OCI-M2 (cell line): ENCODE measurements around the gene FBLN1.

Experiments
- DNase-seq: peaks from one replicate; lab custom pipeline; 2025; ENCODE audit not compliant: unreplicated experiment; lab: John Stamatoyannopoulos, UW

FBLN1 gene

DNA sequence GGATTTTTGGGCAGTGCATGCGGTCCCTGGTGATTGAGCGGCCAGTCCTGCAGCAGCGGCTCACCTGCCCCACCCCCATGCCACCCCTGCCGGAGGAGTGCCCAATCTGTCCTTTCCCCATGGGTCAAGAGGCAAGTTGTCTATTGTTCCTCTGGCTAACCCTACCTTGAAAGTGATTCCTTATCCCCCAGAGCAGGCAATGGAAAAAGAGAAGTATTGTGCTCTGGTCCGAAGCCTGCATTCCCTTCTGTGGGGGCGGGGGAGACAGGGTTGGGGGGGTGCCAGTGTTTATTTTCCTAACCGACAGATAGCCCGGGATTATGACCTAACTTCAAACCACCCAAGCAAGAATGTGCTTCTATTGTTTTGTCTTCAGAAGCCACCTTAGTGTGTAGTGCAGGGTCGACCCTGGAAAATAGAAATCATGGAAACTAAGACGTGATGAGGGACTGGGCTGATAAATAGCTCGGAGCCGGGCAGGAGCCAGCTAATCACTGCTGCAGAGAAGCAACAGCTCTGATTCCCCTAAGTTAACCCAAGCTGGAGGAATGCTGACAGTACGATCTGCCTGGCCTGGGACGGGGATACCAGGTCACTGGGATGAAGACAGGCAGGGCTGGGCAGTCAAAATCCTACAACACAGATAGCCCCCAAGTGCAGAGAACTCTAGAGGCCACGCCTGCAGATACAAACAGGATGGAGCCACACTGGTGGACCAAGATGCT is 130.3 kb downstream of the FBLN1 start:
- DNase-seq = no peak

DNA sequence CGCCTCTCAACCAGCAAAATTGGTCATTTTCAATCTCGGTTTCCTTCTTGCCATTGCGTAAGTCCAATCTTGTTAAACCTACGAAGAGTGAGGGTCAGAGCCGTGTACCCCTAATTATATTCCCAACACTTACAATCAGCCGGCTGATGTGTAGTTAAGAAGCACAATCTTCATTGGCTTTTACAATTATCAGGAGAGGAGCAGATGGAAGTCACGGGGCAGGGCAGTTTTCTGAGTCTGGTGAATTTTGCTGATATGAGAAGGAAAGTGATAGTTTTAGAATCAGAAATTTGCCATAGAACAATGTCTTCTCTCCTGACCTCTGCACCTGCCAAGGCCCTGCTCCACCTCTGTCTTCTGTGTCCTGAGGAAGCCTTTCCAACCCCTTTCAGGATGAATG is 134.0 kb downstream of the FBLN1 start:
- no peak for DNase-seq

DNA sequence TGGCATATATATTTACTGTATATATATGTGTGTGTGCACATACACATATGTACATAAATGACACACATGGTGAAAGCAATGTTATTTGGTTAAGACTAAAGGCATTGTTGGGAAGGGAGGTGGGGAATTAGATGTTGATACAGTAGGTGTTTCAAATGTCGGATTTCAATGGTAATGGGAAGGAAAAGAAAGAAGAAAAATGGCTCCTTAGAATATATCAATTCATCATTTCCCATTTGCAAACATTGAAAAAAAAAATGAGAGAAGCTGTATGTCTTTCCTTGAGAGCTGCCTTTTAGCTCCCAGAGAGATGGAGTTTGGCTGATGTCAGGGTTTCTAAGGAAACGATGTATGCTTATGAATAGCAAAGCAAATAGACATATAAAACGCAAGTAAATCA is 135.5 kb downstream of the FBLN1 start:
- DNase-seq = no peak

DNA sequence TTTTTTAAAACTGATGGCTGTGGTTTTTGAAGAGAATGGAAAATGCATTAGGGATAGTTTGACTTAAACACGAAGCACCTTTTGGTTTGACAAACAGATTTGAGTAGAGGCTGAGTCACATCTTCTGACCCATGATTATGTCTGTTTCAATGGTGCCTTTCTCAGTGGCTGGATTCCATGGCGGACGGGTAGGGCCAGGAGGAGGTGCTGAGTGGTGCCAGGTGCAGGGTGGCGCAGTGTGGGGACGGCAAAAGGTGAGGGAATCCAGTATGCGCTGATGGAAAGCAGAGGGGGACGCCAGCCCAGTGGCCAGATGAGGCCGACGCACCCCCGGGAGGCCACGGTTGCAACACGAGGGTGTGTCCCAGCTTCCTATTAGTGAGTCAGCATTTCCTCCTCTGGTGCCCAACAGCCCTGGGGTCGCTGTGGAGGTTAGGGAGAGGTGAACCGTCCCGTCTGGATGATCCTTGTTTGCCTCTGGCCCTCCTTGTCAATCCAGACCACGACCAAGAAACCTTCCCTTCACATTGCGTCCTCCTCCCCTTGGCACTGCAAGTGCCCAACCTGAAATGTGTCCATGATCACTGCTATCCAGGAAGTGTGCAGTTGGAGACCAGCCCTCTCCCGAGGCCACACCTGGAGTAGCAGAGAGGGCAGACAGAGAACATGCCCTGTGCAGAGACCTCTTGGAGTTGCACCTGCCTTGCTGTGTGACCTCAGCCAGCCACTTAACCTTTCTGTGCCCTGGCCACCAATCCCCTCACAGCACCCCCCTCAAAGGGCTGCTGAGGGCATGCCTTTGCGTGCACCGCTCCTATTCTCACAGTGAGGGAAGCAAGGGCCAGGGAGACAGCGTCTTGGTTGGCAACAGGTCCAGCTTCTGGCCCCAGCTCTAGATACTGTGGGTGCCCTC is 136.4 kb downstream of the FBLN1 start:
- no peak for DNase-seq

DNA sequence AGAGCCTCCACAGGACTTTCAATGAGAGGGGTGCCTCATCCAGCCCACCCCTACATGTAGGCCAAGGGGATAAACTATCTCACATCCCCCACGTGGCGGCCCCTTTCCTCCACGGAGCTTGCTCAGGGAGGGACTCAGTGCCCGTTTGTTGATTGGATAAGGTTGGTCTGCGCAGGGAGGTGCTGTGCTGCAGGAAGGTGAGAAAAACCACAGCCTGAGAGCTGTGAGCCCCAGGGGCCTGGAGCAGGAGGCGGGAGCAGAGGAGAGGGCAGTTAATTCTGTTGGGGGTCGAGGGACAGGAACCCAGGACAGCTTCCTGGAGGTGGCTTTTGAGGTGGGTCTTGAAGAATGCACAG is 137.0 kb downstream of the FBLN1 start:
- no peak for DNase-seq

DNA sequence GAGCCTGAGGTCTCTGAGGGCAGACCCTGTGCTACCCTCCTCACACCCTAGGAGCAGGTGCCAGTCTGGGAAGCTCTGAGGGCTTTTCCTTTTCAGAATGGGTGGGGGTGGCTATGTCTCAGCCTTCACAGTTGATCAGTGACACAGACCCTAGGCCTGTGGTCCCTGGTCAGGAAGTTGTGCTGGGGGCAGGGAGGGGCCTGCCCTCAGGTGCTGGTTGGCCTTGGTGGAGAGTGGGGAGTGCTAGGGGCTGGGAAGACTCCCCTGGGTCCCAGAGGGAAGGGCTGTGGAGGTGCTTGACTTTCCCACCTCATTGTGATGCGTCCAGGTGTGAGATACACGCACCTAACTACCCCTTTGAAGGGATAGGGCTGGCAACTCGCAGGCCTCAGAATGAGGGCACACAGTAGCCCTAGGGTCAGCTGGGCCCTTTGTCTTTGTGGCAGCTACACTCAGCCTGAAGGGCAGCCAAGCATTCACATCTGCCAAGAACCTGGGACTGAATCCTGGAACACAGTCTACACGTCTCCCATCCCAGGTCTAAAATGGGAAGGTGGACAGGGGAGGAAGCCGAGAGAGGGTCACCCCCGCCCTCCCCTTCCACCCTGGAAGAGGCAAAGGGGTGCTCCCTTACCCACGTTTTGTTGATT is 137.7 kb downstream of the FBLN1 start:
- DNase-seq = no peak

DNA sequence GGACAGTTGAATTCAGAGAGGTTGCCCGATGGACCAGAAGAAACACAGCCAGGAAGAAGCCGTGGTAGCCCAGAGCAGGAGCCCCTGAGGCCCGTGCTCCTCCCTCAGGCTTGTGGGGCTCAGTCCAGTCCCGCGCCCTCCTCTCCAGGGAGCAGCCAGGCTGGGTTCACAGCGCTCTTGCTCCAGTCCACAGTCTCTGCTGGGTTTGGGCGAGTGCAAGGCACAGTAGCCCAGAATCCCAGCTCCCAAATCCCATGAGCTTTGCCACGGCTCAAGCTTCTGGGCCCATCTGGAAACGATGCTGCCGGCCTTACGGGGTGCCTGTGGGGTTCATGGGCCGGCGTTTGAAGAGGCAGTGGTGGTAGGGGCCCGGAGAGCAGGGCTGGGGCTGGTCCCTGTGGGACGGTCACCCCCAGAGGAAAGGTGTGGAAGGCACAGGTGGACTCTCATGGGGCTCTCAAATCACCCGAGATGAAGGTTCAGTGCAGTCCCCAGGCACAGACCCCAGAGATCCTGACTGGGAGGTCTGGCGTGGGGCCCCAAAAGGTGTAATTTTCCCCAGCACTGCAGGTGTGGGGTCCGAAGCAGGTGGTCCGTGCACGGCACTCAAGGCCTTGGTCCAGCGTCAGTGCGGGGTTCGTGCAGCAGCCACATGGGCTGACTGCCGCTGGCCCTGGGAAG is 138.4 kb downstream of the FBLN1 start:
- no peak for DNase-seq

DNA sequence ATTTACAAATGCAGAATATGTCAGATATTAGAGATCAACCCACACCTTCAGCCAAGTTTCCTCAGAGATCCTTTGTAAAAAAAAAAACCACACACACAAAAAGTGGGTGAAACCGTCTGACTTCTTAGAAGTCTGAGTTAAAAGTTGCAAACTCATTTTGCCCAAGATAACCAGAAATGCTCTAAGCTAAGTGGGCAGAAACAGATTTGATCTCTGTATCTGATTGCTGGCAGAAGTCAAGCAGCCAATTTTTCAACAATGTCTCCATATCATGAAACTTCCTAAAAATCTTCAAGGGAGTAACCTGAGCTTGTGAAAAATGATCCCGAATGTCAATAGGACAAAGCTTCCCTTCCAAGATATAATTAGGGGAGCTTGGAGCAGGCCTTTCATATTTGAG is 140.3 kb downstream of the FBLN1 start:
- no peak for DNase-seq

DNA sequence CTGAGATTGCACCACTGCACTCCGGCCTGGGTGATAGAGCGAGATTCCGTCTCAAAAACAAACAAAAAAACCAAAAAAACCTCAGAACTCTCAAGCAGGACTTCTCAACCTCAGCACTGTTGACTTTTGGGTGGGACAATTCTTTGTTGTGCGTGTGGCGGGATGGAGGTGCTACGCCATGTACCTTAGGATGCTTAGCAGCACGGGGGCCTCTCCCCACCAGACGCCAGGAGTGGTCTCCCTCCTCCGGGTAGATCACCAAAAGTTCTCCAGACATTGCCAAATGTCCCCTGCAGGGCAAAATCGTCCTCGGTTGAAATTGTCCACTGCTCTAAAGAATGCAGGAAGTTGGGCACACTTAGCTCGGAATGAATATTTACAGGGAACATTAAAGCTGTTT is 142.0 kb downstream of the FBLN1 start:
- no peak for DNase-seq

DNA sequence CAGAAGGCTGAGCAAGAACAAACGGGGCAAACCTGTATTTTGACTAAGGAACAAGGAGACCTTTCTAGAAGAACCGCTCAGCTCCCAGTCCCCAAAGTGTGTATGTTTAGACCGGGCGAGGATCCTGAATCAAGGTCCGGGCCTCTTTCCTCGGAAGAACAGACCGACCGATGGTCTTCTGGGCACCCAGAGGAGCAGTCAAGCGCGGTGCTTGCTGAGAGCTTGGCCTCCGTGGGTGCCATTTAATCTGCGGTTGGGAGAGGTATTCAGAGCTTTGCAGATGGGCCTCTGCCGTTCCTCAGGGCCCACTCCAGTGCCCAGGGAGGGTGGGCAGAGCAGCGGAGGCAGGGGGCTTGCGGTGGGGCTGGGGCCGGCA is 142.5 kb downstream of the FBLN1 start:
- DNase-seq = no peak

DNA sequence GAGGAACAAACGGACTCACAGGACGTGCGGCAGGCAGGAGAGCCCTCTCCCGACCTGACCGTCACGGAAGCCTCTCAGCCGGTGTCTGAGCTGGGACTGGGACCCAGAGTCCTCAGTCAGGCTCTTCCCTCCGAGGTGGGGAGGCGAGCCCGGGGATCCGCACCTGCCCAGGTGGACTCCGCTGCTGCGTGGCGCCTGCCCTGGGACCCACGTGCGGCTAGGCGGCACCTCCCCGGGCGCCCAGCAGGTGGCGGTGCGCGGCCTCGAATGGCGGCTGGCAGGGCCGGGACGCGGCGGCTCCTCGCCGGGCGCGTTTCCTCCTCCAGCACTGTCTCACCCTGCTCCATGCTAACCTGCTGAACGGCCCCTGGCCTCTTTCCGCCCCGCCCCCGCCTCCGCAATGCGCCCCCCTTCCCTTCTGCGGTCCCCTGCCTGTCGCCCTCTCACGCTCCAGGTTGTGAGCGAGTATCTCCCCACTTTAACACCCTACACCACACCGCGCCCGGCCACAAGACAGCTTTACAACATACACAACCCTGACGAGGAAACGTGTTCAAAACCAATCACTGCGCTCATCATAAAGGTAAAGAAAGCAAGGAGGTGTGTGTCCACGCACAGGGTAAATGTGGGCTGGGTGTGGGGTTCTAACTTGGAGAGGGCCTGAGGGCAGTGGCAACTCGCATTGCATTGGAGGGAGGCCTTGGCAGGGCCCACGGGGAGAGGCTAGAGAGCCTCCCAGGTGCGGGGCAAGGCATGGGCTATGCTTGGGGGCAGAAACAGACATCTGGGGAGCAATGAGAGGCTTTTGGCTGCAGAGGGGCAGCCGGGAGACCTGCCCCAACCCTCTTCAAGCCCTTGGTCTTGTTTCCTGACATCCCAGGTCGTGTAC is 143.1 kb downstream of the FBLN1 start:
- no peak for DNase-seq

DNA sequence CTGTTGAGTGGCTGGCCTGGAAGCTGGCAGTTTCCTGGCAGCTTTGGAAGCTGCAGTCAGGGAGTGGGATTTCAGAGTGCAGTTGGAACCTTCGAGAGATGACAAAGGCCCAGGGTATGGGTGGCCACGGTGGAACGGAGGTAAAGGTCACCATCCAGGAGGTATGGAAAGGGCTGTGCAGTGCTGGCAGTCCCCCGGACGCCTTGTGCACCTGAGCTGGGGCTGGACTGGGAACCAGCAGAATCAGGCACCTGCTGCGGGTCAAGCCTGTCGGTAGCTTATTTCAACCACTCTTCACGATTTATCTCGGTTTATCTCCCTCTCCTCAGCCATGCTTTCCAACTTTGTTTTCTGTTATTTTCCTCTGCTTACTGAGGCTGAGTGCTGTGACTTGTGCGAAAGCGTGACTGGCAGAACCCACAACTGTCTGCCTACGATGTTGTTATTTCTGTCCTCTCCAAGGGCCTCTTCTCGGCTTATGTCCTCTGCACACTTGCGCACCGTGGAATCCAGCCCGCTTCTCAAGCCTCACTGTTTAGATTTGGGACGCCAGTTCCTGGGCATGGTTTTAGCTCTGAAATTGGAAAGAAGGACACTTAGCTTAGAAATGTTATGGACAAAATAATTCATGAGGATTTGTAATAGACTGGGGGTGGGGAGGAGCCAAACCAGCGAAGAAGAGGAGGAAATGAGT is 145.0 kb downstream of the FBLN1 start:
- no peak for DNase-seq

DNA sequence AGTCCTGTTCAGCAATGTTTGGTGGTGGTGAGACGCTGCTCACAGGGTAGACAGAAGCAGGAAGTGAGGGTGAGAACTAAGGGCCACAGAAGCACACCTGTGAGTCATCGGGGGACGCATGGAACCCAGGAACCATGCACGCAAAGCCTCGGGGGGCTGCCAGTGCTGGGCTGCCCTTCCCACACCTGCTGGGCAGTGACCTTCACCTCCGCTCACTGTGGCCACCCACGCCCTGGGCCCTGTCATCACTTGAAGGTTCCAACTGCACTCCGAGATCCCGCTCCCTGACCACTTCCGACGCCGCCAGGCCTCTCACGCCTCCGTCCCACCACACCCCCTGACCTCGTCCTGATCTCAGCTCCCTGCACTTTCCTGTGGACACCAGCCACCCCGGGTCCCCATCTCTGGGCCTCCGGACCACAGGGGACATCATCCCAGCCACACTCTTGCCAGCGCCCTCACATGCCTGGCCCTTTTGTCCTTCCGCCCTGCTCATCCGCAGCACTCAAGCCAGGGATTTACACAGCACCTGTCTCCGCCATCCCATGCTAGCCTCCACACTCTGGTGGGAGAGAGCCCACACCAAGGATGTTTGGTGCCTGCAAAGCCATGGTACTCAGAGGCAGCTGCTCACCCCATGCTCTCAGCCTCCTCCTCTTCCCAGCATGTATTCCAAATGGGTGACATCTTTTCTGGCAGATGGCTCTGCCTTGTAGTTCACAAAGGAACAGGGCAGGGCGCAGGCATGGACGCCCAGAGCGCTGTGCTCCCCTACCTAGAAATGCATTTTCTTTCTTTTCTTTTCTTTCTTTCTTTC is 145.8 kb downstream of the FBLN1 start:
- no peak for DNase-seq

DNA sequence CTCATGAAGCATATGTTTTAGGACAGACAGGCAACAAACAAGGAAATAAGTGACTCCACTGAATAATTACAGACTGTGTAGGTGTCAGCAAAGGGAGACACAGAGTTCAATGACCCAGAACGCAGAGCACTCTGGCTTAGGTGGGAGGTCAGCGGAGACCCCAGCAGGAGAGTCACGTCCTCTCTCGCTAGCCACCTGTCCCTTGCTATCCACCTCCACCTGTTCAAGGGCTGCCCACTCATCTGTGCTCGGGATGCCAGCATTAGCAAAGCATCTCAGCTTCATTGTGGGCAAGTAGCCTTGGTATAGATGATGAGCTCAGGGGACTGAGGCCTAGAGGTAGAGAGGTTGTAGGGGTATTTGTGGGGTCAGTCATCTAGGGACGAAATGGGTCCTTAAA is 147.1 kb downstream of the FBLN1 start:
- DNase-seq = no peak

DNA sequence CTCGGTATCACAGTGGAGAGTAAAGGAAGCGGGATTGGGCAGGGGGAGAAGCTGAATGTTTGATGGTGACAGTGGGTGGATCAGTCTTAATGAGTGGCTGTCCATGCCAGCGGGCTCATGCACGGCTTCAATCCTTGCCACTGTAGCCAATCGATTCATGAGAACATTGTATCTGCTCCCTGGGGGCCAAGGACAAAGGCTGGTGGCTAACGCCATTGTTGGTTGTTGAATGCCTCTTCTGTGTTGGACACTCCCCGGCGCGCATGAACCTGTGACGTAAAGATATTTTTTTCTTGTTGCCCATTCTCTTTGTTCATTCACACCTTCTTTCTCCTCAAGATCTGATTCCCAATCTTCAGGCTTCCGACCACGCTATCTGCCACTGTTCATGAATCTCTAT is 148.0 kb downstream of the FBLN1 start:
- no peak for DNase-seq
